ENCODE measurements around the gene FMN2.

Gene FMN2

DNA sequence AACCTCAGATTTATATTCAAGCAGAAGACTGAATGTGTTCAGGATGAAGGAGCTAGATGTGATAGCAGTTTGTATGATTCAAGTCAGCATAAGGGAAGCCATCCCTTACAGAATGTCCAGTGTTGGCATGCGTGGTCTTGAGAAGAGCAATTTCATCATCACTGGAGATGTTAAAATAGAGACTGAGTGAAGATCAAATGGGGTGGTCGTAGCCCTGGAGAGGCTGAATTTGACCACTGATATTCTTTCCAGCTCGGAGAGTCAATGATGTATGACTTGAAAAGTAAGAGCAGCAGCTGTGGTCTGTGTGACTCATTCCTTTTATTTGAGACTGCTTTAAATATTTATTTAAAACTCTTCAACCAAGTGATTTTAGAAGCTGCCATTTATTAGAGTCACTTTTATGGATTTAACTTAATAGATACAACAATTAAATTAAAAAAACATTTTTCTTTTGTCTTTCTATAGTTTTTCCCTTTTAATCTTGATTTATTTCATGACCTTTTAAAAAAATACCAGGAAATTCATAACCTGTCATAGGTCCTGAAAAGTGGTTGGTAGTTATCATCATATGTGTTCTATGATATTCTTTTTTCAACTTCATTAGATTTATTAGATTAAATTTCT, 15.5 kb downstream of the FMN2 start:
- TF ChIP-seq, protein P1, sequence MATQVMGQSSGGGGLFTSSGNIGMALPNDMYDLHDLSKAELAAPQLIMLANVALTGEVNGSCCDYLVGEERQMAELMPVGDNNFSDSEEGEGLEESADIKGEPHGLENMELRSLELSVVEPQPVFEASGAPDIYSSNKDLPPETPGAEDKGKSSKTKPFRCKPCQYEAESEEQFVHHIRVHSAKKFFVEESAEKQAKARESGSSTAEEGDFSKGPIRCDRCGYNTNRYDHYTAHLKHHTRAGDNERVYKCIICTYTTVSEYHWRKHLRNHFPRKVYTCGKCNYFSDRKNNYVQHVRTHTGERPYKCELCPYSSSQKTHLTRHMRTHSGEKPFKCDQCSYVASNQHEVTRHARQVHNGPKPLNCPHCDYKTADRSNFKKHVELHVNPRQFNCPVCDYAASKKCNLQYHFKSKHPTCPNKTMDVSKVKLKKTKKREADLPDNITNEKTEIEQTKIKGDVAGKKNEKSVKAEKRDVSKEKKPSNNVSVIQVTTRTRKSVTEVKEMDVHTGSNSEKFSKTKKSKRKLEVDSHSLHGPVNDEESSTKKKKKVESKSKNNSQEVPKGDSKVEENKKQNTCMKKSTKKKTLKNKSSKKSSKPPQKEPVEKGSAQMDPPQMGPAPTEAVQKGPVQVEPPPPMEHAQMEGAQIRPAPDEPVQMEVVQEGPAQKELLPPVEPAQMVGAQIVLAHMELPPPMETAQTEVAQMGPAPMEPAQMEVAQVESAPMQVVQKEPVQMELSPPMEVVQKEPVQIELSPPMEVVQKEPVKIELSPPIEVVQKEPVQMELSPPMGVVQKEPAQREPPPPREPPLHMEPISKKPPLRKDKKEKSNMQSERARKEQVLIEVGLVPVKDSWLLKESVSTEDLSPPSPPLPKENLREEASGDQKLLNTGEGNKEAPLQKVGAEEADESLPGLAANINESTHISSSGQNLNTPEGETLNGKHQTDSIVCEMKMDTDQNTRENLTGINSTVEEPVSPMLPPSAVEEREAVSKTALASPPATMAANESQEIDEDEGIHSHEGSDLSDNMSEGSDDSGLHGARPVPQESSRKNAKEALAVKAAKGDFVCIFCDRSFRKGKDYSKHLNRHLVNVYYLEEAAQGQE (IDR thresholded peaks at IDR 0.05; ENCODE audit: insufficient read depth in 1 of 2, low read depth in 2 of 2, low read length in 2 of 2), result no peak
- no peak for TF ChIP-seq SIN3A (IDR thresholded peaks at IDR 0.05; ENCODE audit: borderline replicate concordance, insufficient read depth, low read length)

DNA sequence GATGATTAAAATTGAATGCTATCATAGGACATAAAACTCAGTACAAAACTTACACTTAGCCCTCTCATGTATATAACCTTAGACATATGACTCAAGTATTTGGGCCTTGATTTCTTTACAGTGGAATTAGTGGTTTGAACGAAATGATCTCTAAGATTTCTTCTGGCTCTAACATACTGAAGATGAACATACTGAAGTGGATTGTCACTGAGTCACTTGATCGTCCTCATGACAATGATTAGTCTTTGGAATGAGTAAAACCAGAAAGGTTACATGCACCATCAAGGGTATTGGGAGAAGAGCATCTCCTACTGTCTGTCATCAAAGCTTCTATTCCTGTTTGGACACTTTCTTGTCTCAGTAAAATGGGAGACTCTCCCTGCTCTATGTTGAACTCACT, 17.4 kb downstream of the FMN2 start:
- TF ChIP-seq TAF1 (IDR thresholded peaks at IDR 0.05; ENCODE audit: borderline replicate concordance, insufficient read depth, low read length) (no peak), POLR2AphosphoS5 (IDR thresholded peaks at IDR 0.05; ENCODE audit: low read depth, low read length) (no peak), FOXP2 (optimal IDR thresholded peaks at IDR 0.05; ENCODE audit: borderline replicate concordance, extremely low read depth, extremely low read length, insufficient read depth) (no peak), SIN3A (IDR thresholded peaks at IDR 0.05; ENCODE audit: borderline replicate concordance, insufficient read depth, low read length) (no peak)
- TF ChIP-seq, protein P1 (IDR thresholded peaks at IDR 0.05; ENCODE audit: insufficient read depth in 1 of 2, low read depth in 2 of 2, low read length in 2 of 2), result no peak

- no peak for TF ChIP-seq POLR2AphosphoS5 (IDR thresholded peaks at IDR 0.05; ENCODE audit: low read depth, low read length)
- no peak for TF ChIP-seq SIN3A (IDR thresholded peaks at IDR 0.05; ENCODE audit: borderline replicate concordance, insufficient read depth, low read length)
- TF ChIP-seq FOXP2 (optimal IDR thresholded peaks at IDR 0.05; ENCODE audit: borderline replicate concordance, extremely low read depth, extremely low read length, insufficient read depth), result no peak
- TF ChIP-seq, protein P1 (IDR thresholded peaks at IDR 0.05; ENCODE audit: insufficient read depth in 1 of 2, low read depth in 2 of 2, low read length in 2 of 2), result no peak
- TF ChIP-seq TAF1 (IDR thresholded peaks at IDR 0.05; ENCODE audit: borderline replicate concordance, insufficient read depth, low read length), result no peak
These were observed 18.4 kb downstream of the FMN2 start for GRCh38 chr1:240109920-240110636.

DNA sequence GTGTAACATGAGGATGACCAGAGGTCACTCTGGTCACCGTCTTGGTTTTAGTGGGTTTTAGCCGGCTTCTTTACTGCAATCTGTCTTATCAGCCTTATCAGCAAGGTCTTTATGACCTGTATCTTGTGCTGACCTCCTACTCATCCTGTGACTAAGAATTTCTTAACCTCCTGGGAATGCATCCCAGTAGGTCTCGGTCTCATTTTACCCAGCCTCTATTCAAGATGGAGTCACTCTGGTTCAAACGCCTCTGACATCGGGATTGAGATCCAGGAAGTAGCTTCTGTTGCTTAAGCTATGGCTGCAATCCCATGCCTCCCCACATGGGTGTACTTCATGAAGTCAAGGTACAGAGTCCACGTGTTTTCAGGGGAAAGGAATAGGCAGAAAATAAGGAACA, 19.9 kb downstream of the FMN2 start:
- TF ChIP-seq SIN3A (IDR thresholded peaks at IDR 0.05; ENCODE audit: borderline replicate concordance, insufficient read depth, low read length) (no peak), FOXP2 (optimal IDR thresholded peaks at IDR 0.05; ENCODE audit: borderline replicate concordance, extremely low read depth, extremely low read length, insufficient read depth) (no peak), TAF1 (IDR thresholded peaks at IDR 0.05; ENCODE audit: borderline replicate concordance, insufficient read depth, low read length) (no peak), POLR2AphosphoS5 (IDR thresholded peaks at IDR 0.05; ENCODE audit: low read depth, low read length) (no peak)
- TF ChIP-seq, protein P1 (IDR thresholded peaks at IDR 0.05; ENCODE audit: insufficient read depth in 1 of 2, low read depth in 2 of 2, low read length in 2 of 2), result no peak

Measured in PFSK-1 (cell line).